GM21447 (cell line): ENCODE measurements around the gene HS3ST1.

ENCODE experiments used
- ATAC-seq: cut with Tn5 transposase; IDR thresholded peaks from one replicate; pipeline ENCODE4 v1.9.1; 2021; ENCODE audit not compliant: unreplicated experiment

Gene HS3ST1

DNA sequence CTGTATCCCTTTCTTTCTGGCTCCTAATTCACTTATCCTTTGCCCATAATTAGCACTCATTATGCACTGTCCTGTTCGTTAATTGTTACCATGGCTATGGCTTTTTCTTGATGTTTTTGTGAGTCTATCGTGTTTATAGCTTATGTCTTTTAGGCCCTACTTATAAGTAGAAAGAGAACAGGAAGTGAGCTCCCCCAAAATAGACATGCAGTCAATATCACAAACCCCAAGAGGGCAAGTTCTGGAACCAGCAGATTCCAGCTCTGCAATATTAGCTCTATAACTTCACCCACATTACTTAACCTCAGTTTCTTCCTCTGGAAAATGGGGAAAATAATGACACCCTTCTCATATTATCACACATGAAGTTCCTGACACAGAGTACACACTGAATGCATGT is 7.4 kb upstream of the HS3ST1 start:
- no peak for ATAC-seq

DNA sequence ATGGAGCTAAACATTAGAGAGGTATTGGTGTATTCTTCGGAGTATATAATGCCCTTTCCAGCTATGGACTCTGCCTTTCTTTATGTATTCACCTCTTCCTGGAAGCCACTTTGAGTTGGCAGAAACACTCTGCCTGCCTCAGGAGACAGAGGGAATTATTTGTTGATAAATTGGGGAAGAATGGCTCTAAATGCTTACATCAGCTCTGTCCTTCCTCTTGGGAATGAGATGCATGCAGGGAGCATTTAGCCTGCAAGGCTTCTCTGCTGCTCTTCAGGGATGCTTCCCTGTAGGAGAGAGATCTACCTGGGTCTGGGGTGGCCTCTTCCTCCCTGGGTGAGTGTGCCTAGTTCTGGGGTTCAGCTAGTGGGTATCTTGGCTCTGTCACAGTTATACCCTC is 6.9 kb upstream of the HS3ST1 start:
- ATAC-seq = no peak

DNA sequence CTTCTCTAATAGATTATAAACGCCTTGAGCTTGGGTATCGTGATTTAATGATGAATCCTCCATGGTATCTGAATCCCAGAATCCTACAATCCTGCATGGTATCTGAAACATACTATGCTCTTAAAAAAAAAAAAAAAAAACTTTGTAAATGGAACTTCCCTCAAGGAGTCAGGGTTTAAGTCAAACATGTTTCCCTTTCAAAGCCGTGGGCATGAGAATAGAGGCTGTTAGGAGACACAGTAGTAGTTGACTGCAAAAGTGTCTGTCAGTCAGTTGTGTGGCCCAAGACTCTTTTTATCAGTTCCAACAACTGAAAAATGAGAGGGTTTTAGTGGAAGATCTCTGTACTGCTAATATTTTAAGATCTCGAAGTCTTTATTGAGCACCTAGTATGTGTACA is 2.4 kb upstream of the HS3ST1 start:
- ATAC-seq = no peak

DNA sequence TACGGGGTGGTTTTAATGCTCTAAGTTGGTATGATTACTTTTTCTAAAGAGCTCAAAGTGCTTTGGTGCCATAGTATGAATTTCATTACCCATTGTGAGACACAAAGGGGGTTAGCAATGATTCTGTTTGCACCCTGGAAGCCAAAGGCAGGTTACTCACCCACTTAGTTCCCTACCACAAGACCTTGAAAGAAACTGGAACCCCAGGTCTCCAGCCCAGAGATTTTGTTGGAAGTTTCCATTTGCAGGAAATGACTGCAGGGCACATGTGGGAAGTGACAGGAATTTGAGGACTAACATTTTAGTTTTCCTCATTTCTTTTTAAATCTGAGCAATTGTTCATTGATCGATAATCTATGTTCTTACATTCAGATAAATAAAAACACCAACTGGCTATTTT is 1.8 kb upstream of the HS3ST1 start:
- ATAC-seq = no peak

DNA sequence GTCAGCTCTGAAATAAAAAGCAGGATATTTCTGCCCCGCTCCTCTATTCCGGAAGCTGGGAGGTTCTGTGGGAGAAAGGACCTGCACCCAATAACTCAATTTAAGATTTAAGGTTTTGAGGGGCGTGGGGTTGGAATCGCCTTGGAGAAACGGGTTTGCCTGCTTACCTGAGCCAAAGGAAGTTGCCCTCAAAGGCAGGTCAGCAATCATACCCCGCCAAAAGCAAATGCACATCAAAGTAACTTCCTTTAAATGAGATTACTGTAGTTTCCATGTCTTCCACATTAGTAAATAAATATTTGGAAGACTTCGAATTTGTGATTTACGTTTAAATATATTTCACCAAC is 978 bp upstream of the HS3ST1 start:
- ATAC-seq = no peak

DNA sequence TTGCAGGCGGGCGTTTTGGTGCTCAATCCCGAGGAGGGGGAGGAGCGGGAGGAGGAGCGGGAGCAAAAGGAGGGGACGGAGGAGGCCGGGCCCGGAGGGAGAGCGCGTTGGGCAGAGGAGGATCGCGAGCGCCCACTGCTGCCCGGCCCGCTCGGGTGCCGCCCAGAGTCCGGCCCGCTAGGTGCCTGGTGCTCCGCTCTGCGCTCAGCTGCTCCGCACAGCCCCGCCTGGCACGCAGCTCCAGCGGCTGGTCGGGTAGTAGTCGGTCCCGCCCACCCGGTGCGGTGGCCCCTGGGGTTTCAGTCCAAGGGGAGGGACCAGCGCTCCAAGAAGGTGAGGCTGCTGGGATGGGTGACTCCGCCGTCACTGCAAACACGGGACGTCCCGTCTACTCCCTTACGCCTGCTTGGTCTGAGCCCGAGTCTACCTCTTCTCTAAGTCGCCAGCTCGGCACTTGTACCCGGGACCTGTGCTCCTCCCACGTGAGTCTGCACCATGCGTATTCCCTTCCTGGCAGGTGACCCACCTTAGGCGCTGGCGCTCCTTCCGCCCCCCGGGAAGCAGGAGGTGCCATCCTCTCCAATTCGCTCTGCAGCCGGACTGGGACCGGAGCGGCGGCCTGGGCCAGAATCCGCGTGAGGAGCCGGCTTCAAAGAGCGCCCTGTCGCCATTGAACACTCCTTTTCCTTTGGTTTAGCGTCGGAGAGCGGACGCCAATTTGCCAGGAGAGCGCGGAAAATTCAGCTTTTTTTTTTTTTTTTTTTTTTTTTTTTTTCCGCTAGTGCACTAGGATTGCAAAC is 405 bp upstream of the HS3ST1 start:
- peak; percentile 77 for ATAC-seq

DNA sequence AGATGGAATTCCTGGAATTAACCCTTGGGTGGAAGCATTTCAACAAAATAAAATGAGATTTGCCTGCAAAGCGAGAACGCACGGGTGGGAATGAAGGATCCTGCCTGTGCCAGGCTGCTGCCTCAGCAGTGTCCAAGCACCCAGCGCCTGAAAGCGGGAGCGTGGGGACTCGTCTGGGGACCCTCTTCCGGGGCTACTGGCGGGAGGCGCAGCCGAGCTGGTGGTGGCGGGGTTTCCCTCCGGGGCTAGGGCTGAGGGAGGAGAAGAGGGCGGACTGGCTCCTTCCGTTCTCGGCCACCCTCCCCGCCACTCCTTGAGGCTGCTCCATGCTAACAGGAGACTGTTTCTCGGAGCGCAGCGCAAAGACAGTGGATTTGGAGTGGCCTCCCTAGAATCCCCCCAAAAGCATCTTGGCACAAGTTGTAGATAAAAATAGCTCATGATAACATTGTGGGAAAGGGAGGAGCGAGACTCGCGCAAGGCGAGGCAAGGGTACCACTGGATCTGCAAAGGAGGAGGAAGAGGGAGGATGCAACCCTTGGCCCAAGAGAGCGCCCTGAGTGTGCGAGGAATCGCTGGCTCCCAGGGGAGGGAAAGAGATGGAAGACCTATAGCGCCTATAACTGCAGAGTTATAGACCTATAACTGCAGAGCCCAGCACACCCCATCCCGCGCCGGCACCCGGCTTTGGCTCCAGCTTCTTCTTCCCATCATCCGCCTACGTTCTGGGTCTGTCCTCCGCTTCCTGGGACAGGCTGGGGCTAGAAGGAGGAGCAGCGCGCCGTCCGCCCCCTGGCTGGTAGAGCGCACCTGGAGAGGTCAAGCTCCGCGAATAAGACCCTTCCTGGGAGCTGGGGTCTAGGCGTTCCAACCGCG is 1.3 kb downstream of the HS3ST1 start:
- ATAC-seq = no peak

DNA sequence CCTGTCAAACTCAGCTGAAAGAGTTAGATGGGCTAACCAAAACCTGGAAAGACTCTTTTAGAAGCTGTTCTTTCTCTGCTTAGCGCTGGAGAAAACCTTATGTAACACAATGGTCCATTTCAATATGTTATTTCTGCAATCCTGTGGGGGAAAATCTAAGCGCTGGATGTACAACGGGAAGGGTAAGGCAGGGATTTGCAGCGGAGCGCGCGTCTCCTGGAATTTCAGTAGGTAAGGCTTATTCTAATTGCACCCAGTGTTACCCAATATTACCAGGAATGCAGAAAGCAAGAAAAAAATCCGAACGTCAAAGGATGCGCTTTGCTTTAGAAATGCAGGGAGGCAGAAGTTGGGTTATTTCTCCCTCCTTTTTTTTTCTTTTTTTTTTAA is 2.0 kb downstream of the HS3ST1 start:
- ATAC-seq = no peak

DNA sequence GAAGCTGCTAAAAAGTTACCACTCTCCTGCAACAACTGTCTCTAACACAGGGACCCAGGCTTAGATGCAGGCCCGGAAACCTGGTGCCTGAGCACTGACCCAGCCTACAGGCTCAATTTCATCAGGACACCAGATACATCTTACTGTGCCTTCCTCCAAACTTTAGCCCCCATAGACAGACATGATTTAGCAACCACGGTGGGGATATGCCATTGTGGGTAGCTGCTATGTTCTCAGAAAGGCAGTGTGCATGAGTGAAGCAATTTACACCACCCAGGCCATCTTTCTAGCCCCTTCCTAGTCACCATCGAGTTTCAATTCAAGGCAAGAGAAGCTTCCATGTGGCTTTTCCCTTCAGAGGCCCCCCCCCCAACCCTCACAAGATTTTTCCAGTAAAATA is 2.7 kb downstream of the HS3ST1 start:
- ATAC-seq = no peak

DNA sequence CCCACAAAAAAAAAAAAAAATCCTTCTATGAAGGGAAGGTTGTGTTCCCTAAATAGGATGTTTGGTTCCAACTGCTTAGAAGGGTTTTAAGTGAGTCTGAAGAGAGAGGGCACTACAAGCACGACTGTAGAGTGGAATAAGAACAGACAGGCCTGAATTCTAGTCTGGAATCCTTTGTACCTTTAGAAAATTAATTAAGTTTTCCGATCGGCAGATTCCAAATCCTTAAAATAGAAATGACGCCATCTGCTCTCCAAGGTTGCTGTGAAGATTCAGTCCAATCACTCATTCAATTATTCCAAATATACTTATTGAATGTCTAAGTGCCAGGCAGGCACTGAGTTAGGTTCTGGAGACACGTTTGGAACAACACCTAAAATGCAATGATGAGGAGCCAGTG is 3.8 kb downstream of the HS3ST1 start:
- no peak for ATAC-seq

DNA sequence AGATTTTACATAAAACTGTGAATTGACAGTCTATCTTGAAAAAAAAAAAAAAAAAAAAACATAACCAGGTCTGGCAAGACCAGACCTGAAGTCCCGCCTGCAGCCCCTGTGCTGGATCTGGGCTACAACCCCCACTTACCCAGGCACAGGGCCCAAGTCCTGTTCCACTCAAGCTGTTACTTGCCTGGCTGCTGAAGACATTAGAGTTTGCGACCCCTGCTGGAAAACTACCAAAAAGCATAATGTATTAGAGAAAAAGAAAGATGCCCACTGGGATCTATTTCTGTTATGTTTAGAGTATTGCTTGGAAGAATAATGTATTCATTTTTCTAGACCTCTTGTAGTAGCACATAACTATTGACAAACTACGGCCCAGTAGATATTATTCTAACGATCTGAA is 4.7 kb downstream of the HS3ST1 start:
- no peak for ATAC-seq

DNA sequence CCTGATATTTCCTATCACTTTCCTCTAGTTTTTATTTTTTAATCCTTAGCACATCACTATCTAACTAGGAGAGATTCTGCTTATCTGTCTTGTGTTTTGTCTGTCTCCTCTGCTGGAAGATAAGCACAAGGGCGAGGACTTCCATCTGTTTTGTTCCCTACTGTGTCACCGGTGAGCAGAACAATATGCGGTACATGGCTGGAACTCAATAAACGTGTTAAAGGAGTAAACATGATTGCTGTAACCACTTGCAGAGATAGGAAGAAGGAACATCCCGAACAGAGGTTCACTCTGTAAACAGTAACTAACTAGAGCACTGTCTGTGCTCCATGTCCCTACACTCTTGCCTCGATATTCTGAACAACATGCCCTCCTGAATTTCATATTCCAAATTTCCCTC is 5.2 kb downstream of the HS3ST1 start:
- ATAC-seq = no peak

DNA sequence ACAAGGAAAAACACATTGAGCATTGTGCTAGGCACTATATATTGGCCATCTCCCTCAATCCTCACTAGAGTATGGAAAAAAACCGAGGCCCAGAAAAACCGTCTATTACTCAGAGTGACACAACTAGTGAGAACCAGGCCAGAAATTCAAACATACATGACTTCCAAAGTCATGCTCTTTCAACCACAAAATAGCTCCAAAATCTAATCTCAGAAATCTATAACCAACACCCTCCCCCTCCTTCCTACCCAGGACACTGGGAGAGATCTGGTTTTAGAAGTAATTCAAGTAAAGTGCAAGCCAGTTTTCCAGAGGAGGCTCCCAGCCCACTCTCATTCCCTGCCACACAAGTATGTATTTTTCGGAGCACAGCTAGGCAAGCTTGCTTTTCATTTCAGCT is 7.6 kb downstream of the HS3ST1 start:
- ATAC-seq = no peak

DNA sequence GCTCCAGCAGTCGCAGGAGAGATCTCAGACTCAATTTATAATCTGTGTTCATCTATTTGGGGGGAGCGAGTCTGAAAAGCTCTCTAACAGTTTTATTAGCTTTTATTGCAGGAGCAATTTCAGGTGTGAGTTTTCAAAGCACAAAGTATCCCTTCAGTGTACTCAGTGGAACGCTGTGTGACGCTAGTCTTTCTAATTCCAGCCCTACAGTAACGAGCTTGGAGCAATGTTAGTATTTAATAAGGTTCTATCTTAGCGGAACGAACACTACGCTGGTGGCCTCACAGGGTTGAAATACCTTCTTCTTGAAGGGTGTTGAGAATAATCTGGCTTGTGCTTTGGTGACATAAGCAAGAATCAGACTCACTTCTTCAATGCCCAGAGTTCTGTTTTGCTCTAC is 8.4 kb downstream of the HS3ST1 start:
- ATAC-seq = no peak

DNA sequence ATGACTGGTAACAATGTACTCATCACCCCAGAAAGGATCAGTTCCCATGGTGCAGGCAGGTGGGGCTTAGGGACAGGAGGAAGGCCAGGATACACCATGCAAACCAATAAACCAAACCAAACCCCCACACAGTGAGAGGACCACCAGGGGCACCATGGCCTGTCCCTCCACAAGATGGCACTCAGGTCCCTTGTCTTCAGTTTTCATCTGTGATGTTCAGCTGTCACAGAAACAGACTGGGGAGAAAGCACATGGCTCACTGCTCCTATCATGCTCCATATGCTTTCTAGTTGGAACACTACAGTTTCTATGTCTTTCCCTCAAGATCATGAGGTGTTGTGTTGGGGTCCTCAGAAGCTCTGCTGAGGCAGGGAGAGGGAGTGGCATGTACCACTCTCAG is 10.1 kb downstream of the HS3ST1 start:
- no peak for ATAC-seq

DNA sequence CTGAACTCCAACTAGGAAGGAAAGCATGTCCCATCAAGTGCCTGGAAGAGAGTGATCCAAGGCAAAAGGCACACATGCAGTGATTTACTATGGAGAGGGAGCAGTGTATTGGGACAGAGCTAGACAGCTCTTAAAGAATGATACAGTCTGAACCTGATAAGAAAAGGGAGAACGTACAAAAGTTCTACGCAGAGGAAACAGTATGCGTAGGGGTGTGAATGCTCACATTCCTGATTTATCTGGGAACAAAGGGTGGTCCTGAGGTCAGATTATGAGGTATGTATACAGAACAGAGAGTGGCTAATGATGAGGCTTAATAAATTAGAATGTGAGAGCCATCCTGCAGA is 12.0 kb downstream of the HS3ST1 start:
- no peak for ATAC-seq

DNA sequence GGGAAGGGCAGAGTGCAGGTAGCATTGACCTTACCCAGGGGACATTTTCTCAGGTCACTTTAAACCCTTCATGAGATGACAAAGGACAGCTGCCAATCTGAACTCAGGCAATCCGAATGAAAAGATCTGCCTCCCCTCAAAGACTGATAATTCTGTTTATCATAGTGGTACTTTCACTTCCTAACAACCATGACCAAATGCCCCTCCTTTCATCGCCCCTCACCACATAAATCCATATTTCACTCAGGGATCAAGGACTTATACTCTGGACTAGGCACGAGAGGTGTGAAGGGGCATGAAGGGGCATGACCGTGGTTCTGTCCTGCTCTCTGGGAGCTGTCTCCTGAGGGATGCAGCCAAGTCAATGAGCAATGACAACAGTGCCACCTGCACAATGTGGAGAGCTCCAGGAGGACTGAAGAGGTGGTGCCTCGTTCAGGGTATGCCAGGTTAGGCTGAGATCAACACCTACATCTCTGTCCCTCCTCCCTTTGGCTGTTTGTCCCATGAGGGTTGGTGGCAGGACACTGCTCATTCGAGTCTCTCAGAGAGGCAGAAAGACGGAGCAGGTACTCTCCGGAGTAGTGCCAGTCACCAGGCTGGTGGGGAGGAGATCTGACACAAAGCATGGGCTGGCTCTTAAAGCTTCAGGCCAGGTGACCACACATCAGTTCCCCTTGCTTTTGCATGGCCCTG is 12.5 kb downstream of the HS3ST1 start:
- no peak for ATAC-seq

DNA sequence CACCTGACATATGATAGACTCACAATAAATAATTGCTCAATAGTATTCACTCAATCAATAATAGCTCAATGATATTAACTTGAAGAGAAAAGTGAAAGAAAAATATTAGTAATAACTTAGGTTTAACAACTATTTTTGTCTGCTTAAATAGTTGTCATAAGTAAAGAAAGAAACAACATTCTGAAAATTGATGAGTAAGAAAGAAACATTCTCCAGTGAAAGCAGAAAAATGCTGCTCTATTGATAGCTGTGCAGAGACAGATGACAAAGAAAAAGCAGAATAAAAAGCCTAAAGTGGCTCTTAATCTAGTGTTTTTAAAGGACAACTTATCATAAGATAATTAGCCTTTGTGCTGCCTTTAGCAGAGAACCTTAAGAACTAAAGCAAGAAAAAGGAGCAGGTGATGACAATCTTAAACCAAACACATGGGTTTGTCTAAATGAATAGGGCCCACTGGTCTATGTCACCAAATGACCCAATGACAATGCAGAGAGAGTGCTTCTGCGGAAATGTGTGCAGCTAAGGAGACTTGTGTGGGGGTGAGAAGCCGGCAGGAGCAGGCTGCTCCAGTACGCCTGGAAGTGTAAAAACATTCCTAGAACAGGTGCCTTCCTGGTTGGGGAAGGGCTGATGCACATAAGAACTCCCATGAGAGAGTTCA is 13.2 kb downstream of the HS3ST1 start:
- ATAC-seq = no peak

DNA sequence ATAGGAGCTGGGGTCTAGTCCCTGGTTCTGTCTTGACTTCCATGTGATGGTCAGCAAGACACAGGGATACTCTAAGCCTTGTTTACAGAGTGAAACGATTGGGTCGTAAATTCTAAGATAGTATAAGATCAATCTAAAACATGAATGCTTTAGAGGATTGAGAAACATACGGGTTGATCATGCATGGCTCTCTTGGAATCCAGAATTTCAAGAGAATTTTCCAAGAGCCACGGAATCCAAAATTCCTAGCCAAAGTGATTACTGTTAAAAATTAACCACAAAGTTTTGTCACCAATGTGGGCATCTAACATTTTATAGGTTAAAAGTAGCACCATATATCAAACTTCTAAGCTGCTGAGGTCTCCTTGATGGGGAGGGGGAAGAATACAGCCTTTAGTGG is 16.5 kb downstream of the HS3ST1 start:
- ATAC-seq = no peak

DNA sequence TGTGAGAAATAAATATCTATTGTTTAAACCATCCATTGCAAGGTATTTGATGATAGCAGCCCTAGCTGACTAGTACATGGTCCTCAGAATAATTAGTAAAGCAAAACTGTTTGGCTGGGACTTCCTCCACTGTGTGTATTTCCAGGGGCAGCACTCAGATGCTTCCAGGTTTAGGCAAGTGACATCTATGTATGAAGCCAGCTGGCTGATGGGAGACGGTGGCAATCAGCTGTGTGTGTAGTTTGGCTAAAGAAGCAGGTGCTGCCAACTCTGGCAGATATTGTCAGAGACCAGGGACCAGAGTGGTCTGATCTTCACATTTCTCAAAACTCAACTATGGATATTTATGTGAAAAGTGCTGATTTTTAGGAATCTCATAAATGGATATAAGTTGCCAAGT is 19.1 kb downstream of the HS3ST1 start:
- ATAC-seq = no peak

DNA sequence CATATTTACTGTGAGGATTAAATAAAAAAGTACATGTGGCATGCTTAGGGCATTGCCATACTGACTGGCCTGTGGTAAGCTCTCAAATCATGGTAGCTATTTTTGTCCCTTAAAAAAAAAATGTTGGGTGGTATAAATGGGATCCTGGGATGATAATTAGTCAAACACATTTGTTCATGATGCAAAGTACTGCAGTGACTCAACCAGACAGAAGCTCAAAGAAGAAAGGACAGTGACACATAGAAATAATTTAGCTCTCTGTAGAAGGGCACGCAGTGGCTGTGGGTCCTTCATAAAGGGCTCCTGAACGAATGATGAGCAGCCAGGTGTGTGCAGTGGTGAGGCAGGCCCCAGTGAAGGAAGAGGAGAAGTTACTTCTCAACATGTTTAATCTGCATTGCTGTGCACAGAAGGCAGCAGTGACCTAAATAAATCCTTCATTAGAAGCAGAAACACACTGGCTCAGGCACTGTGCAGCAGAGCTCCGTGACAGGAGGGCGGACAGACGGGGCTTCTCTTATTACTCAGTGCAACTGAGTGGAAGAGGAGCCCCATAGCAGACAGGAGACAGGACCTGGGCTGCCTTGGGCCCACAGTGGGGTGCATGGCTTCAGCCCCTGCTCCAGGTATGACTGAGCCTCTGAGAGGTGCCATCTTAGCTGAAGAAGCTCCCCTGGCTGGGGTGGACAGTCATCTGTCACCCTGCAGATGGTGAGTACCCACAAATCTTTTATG is 20.3 kb downstream of the HS3ST1 start:
- ATAC-seq = no peak
